Measurements from ENCODE around the gene DAPK3.
"Not testable (repeated sequence)": the region's sequence is repeated elsewhere in the genome, so short reads cannot be mapped to it uniquely, and the experiment has no call there.

Gene DAPK3

GRCh38 chr19:4005436-4005835 lies 34.5 kb upstream of the DAPK3 start:
- not testable (repeated sequence) for DNase-seq (ENCODE audit: low read depth in 2 of 2)

- DNase-seq (ENCODE audit: low read depth in 2 of 2): not testable (repeated sequence)
Observed at GRCh38 chr19:4000798-4001197, 29.9 kb upstream of the DAPK3 start.

- DNase-seq (ENCODE audit: low read depth in 2 of 2): not testable (repeated sequence)
Observed at GRCh38 chr19:3998667-3999412, 27.9 kb upstream of the DAPK3 start.

- DNase-seq (ENCODE audit: low read depth in 2 of 2): no peak
Observed at GRCh38 chr19:3995607-3996006, 24.7 kb upstream of the DAPK3 start.

- DNase-seq (ENCODE audit: low read depth in 2 of 2): no peak
Observed at GRCh38 chr19:3990815-3991117, 19.9 kb upstream of the DAPK3 start.

GRCh38 chr19:3987619-3988371 lies 16.9 kb upstream of the DAPK3 start:
- DNase-seq (ENCODE audit: low read depth in 2 of 2): peak; percentile 83 to 84

- DNase-seq (ENCODE audit: low read depth in 2 of 2): peak in 1 of 2 donors; percentile 51
Observed at GRCh38 chr19:3986260-3987041, 15.6 kb upstream of the DAPK3 start.

- no peak for DNase-seq (ENCODE audit: low read depth in 2 of 2)
Observed at GRCh38 chr19:3985643-3986259, 14.9 kb upstream of the DAPK3 start.

GRCh38 chr19:3984908-3985642 lies 14.2 kb upstream of the DAPK3 start, which contains the start of gene EEF2:
TSS of gene EEF2 (minus strand) at chr19:3985463. CDS start at chr19:3985380, 83 bp downstream.
- peak; percentile 89 to 94 for DNase-seq (ENCODE audit: low read depth in 2 of 2)

- no peak for DNase-seq (ENCODE audit: low read depth in 2 of 2)
Observed at GRCh38 chr19:3984584-3984907, 13.6 kb upstream of the DAPK3 start.

GRCh38 chr19:3983936-3984583 lies 13.2 kb upstream of the DAPK3 start:
- no peak for DNase-seq (ENCODE audit: low read depth in 2 of 2)

- DNase-seq (ENCODE audit: low read depth in 2 of 2): no peak
Observed at GRCh38 chr19:3983542-3983914, 12.6 kb upstream of the DAPK3 start.

GRCh38 chr19:3982701-3983541 lies 12.0 kb upstream of the DAPK3 start:
- no peak for DNase-seq (ENCODE audit: low read depth in 2 of 2)

GRCh38 chr19:3981736-3982681 lies 11.1 kb upstream of the DAPK3 start:
- no peak for DNase-seq (ENCODE audit: low read depth in 2 of 2)

- DNase-seq (ENCODE audit: low read depth in 2 of 2): no peak
Observed at GRCh38 chr19:3981373-3981735, 10.5 kb upstream of the DAPK3 start.

- DNase-seq (ENCODE audit: low read depth in 2 of 2): no peak
Observed at GRCh38 chr19:3980353-3981251, 9.7 kb upstream of the DAPK3 start.

- no peak for DNase-seq (ENCODE audit: low read depth in 2 of 2)
Observed at GRCh38 chr19:3979674-3980352, 8.9 kb upstream of the DAPK3 start.
